GM23248 (cell line): Measurements from ENCODE around the gene CEL. TPM values are rescaled to one million over a fixed set of nuclear protein-coding genes. Genes with fewer than 3 reads are reported as not detected.
"Not testable (repeated sequence)": the region's sequence is repeated elsewhere in the genome, so short reads cannot be mapped to it uniquely, and the experiment has no call there.

Experiments
- DNase-seq: peaks from one replicate; pipeline ENCODE4 v3.0.0-alpha.2; 2015
- H2AFZ ChIP-seq: fragments of 200-600 bp; sonication (generic); 2 replicates; pipeline ENCODE4 v1.6.1; 2016; ENCODE audit warnings: antibody characterized with exemption
- H3F3A ChIP-seq: fragments of 200-600 bp; sonication (generic); 2 replicates; pipeline ENCODE4 v1.6.1; 2016; ENCODE audit warnings: mild to moderate bottlenecking, antibody characterized with exemption, mixed run types; ENCODE audit not compliant: insufficient read depth
- H3K27ac ChIP-seq: fragments of 200-600 bp; sonication (generic); 2 replicates; pipeline ENCODE4 v1.5.1; 2016; ENCODE audit warnings: mild to moderate bottlenecking
- H3K27me3 ChIP-seq: fragments of 200-600 bp; sonication (generic); replicated peaks from 2 replicates; pipeline ENCODE4 v1.6.1; 2016; ENCODE audit warnings: mild to moderate bottlenecking; ENCODE audit not compliant: insufficient read depth
- H3K36me3 ChIP-seq: fragments of 200-600 bp; sonication (generic); 2 replicates; pipeline ENCODE4 v1.6.1; 2016; ENCODE audit warnings: low read depth, mild to moderate bottlenecking
- H3K4me1 ChIP-seq: fragments of 200-600 bp; sonication (generic); 2 replicates; pipeline ENCODE4 v1.6.1; 2016; ENCODE audit warnings: mild to moderate bottlenecking; ENCODE audit not compliant: insufficient read depth
- H3K4me2 ChIP-seq: fragments of 200-600 bp; sonication (generic); one replicate; pipeline ENCODE4 v1.6.1; 2016; ENCODE audit warnings: mild to moderate bottlenecking; ENCODE audit not compliant: unreplicated experiment
- H3K4me3 ChIP-seq: fragments of 200-600 bp; sonication (generic); 2 replicates; pipeline ENCODE4 v1.5.1; 2016; ENCODE audit warnings: mild to moderate bottlenecking
- H3K79me2 ChIP-seq: fragments of 200-600 bp; sonication (generic); 2 replicates; pipeline ENCODE4 v1.6.1; 2016; ENCODE audit warnings: mild to moderate bottlenecking; ENCODE audit not compliant: insufficient read depth
- H3K9ac ChIP-seq: fragments of 200-600 bp; sonication (generic); 2 replicates; pipeline ENCODE4 v1.6.1; 2016; ENCODE audit warnings: mild to moderate bottlenecking
- H3K9me2 ChIP-seq: fragments of 200-600 bp; sonication (generic); 2 replicates; pipeline ENCODE4 v1.6.1; 2016; ENCODE audit warnings: mixed run types, mild to moderate bottlenecking, moderate library complexity; ENCODE audit not compliant: insufficient read depth
- H3K9me3 ChIP-seq: fragments of 200-600 bp; sonication (generic); one replicate; pipeline ENCODE4 v1.6.1; 2017; ENCODE audit warnings: low read depth
- H4K20me1 ChIP-seq: fragments of 200-600 bp; sonication (generic); 2 replicates; pipeline ENCODE4 v1.6.0; 2016; ENCODE audit not compliant: insufficient read depth
- EZH2 ChIP-seq: fragments of 200-600 bp; sonication (generic); IDR thresholded peaks from 2 replicates; pipeline ENCODE4 v1.6.1; 2018; ENCODE audit warnings: antibody characterized with exemption, mild to moderate bottlenecking; ENCODE audit not compliant: insufficient read depth, poor library complexity, severe bottlenecking
- EZH2phosphoT487 ChIP-seq: fragments of 200-600 bp; sonication (generic); IDR thresholded peaks from 2 replicates; pipeline ENCODE4 v1.6.1; 2018; ENCODE audit warnings: antibody characterized with exemption, moderate library complexity, mild to moderate bottlenecking, low read depth; ENCODE audit not compliant: insufficient read depth
- WGBS, 2 experiments: methylation state at CpG; one replicate each; pipeline ENCODE4 v1.1.6; 2015 to 2017; ENCODE audit warnings: low lambda C conversion rate in 2 of 2, low coverage in 1 of 2; ENCODE audit errors: missing lambda C conversion rate in 2 of 2; 5-methylcytosine and 5-hydroxymethylcytosine counted together
- in situ Hi-C: fragments of 300-500 bp; cut with MboI; formaldehyde crosslinking; loops from 2 replicates; pipeline ENCODE4 v1.15.0; 2020
- polyA plus RNA-seq: library from polyadenylated mRNA; unstranded; fragments of >200 nt; fragmentation: Nextera tagmentation; extraction: Ambion mirVana; gene quantifications from 2 replicates; pipeline ENCODE4 v1.2.1, GENCODE V29; 2016
- total RNA-seq: library from RNA; depleted of rRNA; stranded (reverse); fragments of >200 nt; shearing (Covaris generic); gene quantifications from 2 replicates; pipeline ENCODE4 v1.2.3, GENCODE V29; 2014

CEL gene
- total and polyA plus RNA-seq, 2 experiments from 2014 or later = 0.22 TPM; not detected in 1

DNA sequence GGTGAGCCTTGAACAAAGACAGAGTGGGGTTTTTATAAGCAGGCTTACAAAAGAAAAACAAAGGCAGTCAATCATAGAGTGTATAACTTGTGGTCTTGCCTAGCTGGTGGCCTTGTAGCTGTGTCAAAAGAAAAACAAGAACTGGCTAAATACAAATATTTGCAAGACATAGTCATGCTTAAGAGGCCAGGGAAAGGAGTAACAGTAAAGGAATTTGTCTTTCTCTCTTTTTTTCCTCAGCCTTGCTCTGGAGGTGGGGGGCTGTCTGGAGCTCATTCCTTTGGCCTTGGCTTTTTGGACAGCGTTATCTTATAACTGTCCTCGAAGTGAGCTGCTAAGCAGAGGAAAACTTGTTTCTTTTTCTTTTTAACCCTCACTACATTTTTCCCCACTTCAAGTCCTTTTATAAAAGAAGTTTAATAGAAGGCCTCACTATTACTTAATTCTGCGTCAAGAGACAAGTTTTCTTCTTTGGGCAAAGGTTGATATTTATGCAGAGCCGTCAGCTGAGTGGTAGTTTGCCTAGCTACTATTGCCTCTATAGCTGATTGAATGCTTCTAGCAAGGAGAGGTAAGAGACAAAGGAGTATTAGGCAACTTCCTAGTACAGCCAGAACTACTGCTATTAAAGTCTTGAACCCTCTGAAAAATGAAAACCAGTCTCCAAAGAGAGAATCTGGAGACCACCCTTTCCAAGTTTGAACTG, 14.3 kb downstream of the CEL start:
- Histone ChIP-seq H3K36me3 (no peaks in the 10 kb centered on the region), H3K4me2 (peak overlapping the region; percentile 53), H4K20me1 (no peaks in the 10 kb centered on the region), H3F3A (peaks cover 36% of the 10 kb centered on the region), H3K9me2 (no peaks in the 10 kb centered on the region), H3K27ac (peak overlapping the region; percentile 30), H3K4me3 (peak overlapping the region; percentile 13), H3K4me1 (peaks cover 29% of the 10 kb centered on the region), H3K79me2 (no peaks in the 10 kb centered on the region), H3K27me3 (no peaks in the 10 kb centered on the region), H3K9ac (no peak overlapping the region), H2AFZ (no peak overlapping the region), H3K9me3 (no peaks in the 10 kb centered on the region)
- WGBS, 2 experiments = 12 to 17% methylated on average over 4 of the region's 4 CpGs
- in situ Hi-C loops = no loop called here
- TF ChIP-seq EZH2 = no peak
- no peak for TF ChIP-seq EZH2phosphoT487
- peak; percentile 89 for DNase-seq

DNA sequence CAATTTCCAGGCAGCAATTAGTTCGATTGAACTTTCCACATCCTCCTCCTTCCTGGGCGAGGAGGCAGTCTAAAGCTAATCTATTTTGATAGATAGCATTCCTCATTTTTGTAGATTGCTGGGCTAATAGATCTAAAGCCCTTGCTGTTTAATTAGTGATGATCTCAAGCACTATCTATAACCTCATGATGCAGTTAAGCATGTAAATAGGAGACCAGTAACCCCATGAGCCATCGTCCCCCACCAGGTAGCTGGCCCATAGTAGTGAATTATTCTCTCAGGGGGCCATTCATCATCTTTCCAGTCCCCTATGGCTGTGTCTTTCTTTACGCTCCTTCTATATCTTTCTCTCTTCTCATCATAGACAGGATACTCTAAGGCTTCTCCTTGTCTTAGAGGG, 14.9 kb downstream of the CEL start:
- H3K4me2 ChIP-seq = peak overlapping the region; percentile 53
- peak overlapping the region; percentile 27 for H3K27ac ChIP-seq
- in situ Hi-C loops = no loop called here

GRCh38 chr9:133078486-133078885, 16.7 kb downstream of the CEL start:
- WGBS, 2 experiments = 80 to 84% methylated on average over 14 of the region's 14 CpGs
- Histone ChIP-seq H3K4me2 (no peak overlapping the region), H3F3A (peaks cover 32% of the 10 kb centered on the region), H3K36me3 (no peaks in the 10 kb centered on the region), H3K9ac (no peak overlapping the region), H3K9me3 (no peaks in the 10 kb centered on the region), H3K79me2 (no peaks in the 10 kb centered on the region), H4K20me1 (no peaks in the 10 kb centered on the region), H3K4me3 (no peak overlapping the region), H2AFZ (no peak overlapping the region), H3K27ac (no peak overlapping the region), H3K4me1 (peaks cover 29% of the 10 kb centered on the region), H3K9me2 (no peaks in the 10 kb centered on the region), H3K27me3 (no peaks in the 10 kb centered on the region)
- no peak for TF ChIP-seq EZH2
- no peak for TF ChIP-seq EZH2phosphoT487
- in situ Hi-C loops = no loop called here
- DNase-seq = no peak

More for the DNA sequence above, 14.9 kb downstream of the CEL start:
- Histone ChIP-seq H2AFZ (no peak overlapping the region), H3K9me3 (no peaks in the 10 kb centered on the region), H3K4me3 (no peak overlapping the region), H3K79me2 (no peaks in the 10 kb centered on the region), H3K9ac (no peak overlapping the region), H3K27me3 (no peaks in the 10 kb centered on the region), H3F3A (peaks cover 36% of the 10 kb centered on the region), H4K20me1 (no peaks in the 10 kb centered on the region), H3K9me2 (no peaks in the 10 kb centered on the region), H3K4me1 (peaks cover 29% of the 10 kb centered on the region), H3K36me3 (no peaks in the 10 kb centered on the region)
- DNase-seq = no peak
- 90 to 96% methylated on average over 4 of the region's 4 CpGs for WGBS, 2 experiments
- TF ChIP-seq EZH2phosphoT487 = no peak
- TF ChIP-seq EZH2 = no peak

DNA sequence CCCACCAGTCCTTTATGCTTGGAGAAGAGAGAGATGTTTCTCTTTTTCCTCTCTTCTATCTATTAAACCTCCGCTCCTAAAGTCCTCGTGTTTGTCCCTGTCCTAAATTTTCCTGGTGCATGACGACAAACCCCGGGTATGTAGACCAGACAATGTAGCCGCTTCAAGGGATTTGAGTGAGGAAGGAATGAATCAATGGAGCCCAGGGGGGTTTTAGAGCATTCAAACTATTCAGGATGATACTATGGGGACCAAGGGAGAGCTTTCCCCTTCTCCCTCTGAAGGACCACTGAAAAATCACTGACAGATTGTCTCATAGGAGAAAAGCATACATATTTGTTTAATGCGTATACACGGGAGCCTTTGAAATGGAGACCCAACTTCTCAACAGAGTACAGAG, 18.4 kb downstream of the CEL start:
- in situ Hi-C loops = no loop called here
- no peaks in the 10 kb centered on the region for H3K9me2 ChIP-seq
- no peaks in the 10 kb centered on the region for H3K79me2 ChIP-seq
- no peak overlapping the region for H3K4me3 ChIP-seq
- H3K9me3 ChIP-seq = no peaks in the 10 kb centered on the region
- no peaks in the 10 kb centered on the region for H3K36me3 ChIP-seq
- no peak overlapping the region for H3K27ac ChIP-seq
- TF ChIP-seq EZH2 (no peak), EZH2phosphoT487 (no peak)
- peaks cover 21% of the 10 kb centered on the region for H3F3A ChIP-seq
- no peaks in the 10 kb centered on the region for H3K27me3 ChIP-seq
- DNase-seq = no peak
- H2AFZ ChIP-seq = no peak overlapping the region
- H3K4me2 ChIP-seq = no peak overlapping the region
- no peak overlapping the region for H3K9ac ChIP-seq
- WGBS, 2 experiments = 68 to 69% methylated on average over 7 of the region's 7 CpGs
- H3K4me1 ChIP-seq = peaks cover 17% of the 10 kb centered on the region
- no peaks in the 10 kb centered on the region for H4K20me1 ChIP-seq

GRCh38 chr9:133080786-133081779, 19.3 kb downstream of the CEL start:
- H3K4me2 ChIP-seq, H3K4me3 ChIP-seq, H3K9me3 ChIP-seq, H3K36me3 ChIP-seq, H3K9ac ChIP-seq, H4K20me1 ChIP-seq, DNase-seq, H3K27ac ChIP-seq, H3K4me1 ChIP-seq, H3K9me2 ChIP-seq, H3K27me3 ChIP-seq, in situ Hi-C loops, H2AFZ ChIP-seq, H3K79me2 ChIP-seq: not testable (repeated sequence)
- peaks cover 11% of the 10 kb centered on the region for H3F3A ChIP-seq
- 91 to 95% methylated on average over 7 to 10 of the region's 18 CpGs for WGBS, 2 experiments

DNA sequence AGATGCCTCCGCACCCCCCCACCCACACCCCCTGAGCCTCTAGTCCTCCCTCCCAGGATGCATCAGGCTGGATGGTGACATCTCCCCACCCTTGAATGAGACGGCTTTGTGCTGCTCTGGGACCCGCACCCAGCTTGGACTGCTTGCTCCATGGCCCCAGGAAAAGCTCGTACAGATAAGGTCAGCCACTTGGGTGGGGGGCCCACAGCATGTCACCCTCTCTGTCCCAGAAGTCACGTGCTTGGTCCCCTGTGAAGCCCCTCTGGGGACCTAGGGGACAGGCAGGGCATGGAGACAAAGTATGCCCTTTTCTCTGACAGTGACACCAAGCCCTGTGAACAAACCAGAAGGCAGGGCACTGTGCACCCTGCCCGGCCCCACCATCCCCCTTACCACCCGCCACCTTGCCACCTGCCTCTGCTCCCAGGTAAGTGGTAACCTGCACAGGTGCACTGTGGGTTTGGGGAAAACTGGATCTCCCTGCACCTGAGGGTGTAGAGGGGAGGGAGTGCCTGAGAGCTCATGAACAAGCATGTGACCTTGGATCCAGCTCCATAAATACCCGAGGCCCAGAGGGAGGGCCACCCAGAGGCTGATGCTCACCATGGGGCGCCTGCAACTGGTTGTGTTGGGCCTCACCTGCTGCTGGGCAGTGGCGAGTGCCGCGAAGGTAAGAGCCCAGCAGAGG, 20.3 kb downstream of the CEL start:
- H3F3A ChIP-seq, H2AFZ ChIP-seq, H3K9ac ChIP-seq, in situ Hi-C loops, H3K4me3 ChIP-seq, DNase-seq, H3K4me1 ChIP-seq, H3K27me3 ChIP-seq, H3K36me3 ChIP-seq, H4K20me1 ChIP-seq, H3K27ac ChIP-seq, H3K79me2 ChIP-seq, H3K9me2 ChIP-seq, H3K9me3 ChIP-seq, H3K4me2 ChIP-seq: not testable (repeated sequence)
- WGBS, 2 experiments = 61 to 74% methylated on average over 4 to 5 of the region's 12 CpGs
